NCI-H2107 (cell line): ENCODE data around the gene KANSL1L.

Experiments
- DNase-seq: peaks from one replicate; lab custom pipeline; 2025; lab: John Stamatoyannopoulos, UW

The KANSL1L gene

DNA sequence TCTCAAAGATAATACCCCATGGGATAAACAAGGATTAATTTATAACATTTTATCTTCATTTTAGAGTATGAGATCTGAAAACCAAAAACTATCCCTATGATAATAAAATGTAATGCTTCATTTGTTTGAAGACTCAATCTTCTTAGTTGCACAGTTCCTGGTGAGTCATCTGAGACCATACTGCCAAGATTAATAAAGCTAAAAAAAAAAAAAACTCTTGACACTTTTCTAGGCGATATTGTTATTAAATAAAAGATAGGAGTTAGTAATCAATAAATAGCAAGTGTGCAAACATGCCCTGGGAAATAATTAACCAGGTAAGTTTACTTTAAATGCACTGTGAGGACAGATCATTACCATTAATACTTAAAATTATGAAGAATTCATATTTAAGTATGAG, 84.9 kb downstream of the KANSL1L start:
- no peak for DNase-seq

GRCh38 chr2:210072922-210073509, 98.2 kb downstream of the KANSL1L start:
- DNase-seq = no peak

GRCh38 chr2:210072493-210072892, 98.7 kb downstream of the KANSL1L start:
- no peak for DNase-seq

DNA sequence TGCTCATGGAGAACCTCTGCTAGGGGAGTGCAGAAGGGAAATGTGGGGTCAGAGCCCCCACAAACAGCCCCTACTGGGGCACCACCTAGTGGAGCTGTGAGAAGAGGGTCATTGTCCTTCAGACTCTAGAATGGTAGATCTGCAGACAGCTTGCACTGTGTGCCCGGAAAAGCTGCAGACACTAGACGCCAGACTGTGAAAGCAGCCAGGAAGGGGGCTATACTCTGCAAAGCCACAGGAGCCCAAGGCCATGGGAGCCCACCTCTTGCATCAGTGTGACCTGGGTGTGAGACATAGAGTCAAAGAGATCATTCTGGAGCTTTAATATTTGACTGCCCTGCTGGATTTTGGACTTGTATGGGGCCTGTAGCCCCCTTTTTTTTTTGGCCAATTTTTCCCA, 107.9 kb downstream of the KANSL1L start:
- no peak for DNase-seq

GRCh38 chr2:210055825-210056224, 115.4 kb downstream of the KANSL1L start:
- DNase-seq = no peak

- DNase-seq = no peak
These were observed 116.5 kb downstream of the KANSL1L start for GRCh38 chr2:210054696-210055095.

DNA sequence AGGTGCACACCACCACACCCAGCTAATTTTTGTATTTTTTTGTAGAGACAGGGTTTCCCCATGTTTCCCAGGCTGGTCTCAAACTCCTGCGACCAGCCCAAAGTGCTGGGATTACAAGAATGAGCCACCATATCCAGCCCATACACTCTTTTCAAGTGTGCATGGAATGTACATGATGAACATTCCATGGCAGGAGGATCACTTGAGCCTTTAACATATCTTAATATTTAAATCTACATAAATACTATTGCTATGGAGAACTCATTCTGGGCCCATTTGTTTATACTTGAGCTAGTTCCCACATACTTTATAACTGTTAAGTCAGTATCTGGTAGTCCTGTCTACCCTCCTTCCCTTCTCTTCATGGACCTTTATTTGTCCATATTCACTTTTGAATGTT, 120.3 kb downstream of the KANSL1L start:
- DNase-seq = no peak

- no peak for DNase-seq
These were observed 121.4 kb downstream of the KANSL1L start for GRCh38 chr2:210049831-210050230.

DNA sequence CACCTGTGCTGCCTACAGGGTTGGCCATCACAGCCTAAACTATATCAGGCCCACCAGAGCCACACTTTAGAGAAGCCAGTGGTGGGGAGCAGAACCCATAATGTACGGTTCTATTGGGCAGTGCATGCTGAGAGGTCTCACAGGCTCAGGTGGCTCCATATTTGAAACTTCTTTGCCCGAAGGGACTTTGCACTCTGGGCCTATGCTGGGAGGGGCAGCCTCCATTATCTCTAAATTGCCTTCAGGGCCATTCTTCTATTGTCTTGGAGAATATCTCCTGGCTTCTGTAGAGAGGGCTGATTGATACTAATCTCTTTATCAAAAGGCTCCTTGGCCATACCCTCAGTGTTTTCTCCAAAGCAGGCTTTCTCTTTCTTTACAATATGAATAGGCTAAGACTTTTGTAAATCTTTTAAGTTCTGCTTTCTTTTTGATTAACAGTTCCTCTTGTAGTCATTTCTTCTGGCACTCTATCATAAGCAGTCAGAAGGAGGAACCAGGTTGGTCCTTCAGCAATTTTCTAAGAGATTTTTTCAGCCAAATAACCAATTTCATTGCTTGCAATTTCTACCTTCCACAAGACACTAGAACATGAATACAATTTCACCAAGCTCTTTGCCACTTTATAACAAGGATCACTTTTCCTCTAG, 124.2 kb downstream of the KANSL1L start:
- no peak for DNase-seq

DNA sequence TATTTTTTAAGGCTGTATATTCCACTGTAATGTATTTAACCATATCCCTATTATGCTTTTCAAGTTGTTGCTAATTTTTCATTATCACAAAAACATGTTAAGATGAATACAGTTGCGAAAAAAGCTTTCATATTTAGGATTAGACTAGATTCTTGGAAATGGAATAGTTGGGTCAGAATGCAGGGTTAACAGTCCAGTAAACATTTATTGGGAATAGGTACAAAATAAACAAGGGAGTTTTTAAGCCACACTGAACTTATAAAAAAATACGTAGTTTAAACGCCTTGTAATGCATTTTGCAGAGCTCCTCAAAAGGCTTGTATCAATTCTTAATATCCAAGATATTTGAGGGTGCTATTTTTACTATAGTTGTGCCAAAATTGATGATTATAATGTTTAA, 133.1 kb downstream of the KANSL1L start:
- DNase-seq = no peak

GRCh38 chr2:210035679-210036078, 135.5 kb downstream of the KANSL1L start:
- DNase-seq = no peak

- no peak for DNase-seq
These were observed 137.0 kb downstream of the KANSL1L start for GRCh38 chr2:210034087-210034683.

DNA sequence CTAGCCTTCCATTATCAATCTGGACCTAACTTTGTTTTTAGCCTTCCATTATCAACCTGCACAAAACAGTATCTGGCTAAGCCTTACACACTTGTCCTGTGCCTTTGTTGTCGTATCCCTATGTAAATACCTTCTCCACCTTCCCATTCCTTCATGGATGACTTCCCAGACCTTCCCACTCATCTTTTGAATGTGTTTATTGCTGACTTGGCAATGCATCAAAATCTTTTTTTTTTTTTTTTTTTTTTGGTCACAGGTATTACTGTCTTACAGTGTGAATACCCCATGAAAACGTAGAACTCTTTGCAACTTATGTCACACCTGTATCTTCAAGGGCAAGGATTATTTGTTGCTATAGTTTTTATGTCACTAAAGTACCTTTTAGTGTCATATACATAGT, 143.0 kb downstream of the KANSL1L start:
- DNase-seq = peak; percentile 15

DNA sequence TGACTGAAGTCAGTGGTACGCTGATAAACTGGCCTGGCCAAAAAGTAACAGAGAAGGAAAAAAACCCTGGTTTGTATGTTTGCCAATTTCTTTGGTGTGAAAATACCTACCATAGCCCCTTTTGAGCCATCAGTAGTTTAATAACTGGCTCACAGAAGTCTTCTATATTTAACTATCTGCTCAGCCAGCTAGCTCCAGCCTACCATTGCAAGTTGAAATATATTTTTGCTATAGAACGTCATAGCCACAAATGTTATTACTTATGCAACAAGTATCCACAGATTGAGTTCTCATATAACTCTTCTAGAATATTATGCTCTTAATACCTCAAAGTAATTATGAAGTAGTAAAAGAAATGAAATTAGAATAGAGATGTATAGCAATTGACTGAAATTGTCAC, 143.6 kb downstream of the KANSL1L start:
- no peak for DNase-seq

DNA sequence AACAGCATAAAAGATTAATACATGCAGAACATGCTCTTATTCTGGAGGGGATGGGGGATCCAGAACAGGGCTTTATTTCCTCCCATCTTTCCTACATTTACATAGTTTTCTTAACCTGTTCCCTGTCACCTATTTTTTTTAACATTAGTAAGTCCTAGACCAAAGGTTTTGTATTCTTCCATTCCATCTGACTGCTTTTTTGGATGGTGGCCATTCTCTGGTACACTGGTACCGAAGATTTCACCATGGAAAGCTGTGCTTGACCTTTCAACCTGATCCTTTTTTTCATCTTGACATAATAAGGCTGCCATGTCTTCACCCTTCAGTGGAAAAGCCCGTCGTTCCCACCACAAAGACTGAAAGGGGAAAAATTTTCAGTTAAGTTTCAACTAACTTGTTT, 148.4 kb downstream of the KANSL1L start:
- no peak for DNase-seq

DNA sequence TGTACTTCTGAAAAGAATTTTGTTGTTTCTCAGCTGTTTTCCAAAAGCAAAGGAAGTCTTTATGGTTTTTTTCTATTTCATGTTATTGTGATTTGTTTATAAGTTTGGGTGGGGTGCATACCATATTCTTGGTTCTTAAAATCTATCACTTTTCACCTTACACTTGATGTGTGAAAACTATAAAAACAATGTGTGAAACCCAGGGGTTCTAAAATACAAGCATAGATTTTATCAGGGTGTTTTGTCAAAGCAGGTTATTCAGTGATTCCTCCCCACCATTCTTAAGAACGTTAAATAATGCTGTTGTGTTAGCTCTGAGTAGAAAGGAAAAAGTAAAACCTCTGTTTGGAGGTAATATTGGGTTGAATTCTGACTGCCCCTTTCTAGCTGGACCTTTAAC, 151.1 kb downstream of the KANSL1L start:
- no peak for DNase-seq

- DNase-seq = no peak
These were observed 161.3 kb downstream of the KANSL1L start for GRCh38 chr2:210009896-210010295.

- DNase-seq = no peak
These were observed 162.1 kb downstream of the KANSL1L start for GRCh38 chr2:210009126-210009525.

- DNase-seq = no peak
These were observed 163.3 kb downstream of the KANSL1L start for GRCh38 chr2:210007895-210008294.

GRCh38 chr2:210004881-210005280, 166.3 kb downstream of the KANSL1L start:
- DNase-seq = no peak

DNA sequence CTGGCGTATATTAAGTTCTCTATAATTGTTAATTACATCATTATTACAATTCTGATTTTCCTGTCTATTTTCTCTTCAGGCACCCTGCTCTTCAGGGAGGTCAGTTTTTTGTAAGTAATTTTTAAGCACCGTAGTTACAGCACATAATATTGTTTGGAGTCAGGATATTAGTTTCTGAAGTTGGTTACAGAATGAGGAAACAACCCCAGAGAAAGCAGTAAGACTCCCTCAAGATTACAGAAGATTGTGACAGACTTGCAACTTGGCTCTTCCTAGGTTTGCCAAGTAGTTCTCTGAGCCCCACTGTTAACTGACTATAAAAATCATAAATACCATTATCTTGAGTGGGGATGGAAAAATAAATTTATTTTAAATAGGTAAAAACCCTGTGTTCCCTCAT, 167.8 kb downstream of the KANSL1L start:
- no peak for DNase-seq

DNA sequence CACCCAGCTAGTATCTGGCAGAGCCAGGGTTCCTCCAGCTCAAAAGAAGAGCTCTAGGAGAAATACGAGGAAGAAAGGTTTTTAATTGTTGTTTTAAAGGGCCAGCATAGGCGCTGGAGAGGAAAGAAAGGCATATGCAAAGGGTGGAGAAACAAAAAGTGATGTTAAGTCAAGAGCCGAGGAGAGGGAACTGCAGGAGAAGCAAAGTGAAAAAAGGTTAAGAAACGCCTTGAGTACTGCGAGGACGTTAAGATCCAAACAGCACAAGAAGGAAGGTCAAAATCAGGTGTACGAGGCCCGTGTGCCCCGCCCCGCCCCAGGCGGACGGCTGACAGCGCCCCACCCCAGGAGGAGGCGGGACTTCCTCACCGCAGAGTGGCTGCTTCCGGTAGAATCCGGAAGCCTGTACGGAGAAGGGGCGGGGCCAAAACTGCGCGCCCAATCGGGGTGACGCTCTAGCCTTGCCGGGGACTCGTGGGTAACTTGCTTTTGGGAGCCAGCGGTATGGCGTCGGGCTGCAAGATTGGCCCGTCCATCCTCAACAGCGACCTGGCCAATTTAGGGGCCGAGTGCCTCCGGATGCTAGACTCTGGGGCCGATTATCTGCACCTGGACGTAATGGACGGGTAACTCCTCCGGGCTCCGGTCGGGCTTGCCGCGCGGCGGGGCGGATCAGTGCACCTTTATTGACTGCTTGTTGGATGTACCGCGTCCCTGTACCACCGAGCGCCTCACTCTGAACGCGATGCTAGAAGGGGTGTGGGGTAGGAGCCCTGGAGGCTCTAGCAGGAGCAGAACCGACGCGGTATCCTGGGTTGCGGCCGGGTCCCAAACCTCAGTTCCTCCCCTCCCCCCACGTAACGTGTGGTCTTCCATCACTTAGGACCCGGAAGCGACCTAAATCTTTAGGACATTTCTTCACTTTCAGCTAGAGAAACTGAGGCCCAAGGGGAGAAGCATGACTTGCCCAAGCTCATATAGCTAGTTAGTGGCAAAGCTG, 168.8 kb downstream of the KANSL1L start, which contains the start of gene RPE:
TSS of gene RPE (plus strand) at position 481 of the 1,000 bp plus-strand sequence. CDS start at position 505, 24 bp downstream.
- peak; percentile 83 for DNase-seq
